Neutrophil (primary cell): ENCODE measurements around the gene LYG2.
"Not testable (repeated sequence)": the region's sequence is repeated elsewhere in the genome, so short reads cannot be mapped to it uniquely, and the experiment has no call there.

ENCODE experiments used
- H3K27ac ChIP-seq: fragments of 200-600 bp; sonication (generic); 2 replicates; pipeline ENCODE4 v1.5.1; 2016; ENCODE audit warnings: mild to moderate bottlenecking, moderate library complexity
- H3K27me3 ChIP-seq: fragments of 200-600 bp; sonication (generic); 2 replicates; pipeline ENCODE4 v1.6.0; 2016; ENCODE audit warnings: mild to moderate bottlenecking
- H3K36me3 ChIP-seq: fragments of 200-600 bp; sonication (generic); 2 replicates; pipeline ENCODE4 v1.5.1; 2017
- H3K4me1 ChIP-seq, 2 experiments: fragments of 200-600 bp in 1 of 2; sonication (generic) in 1 of 2; 1 replicate in 1 of 2; 2 replicates in 1 of 2; pipeline versions ENCODE4 v1.5.1 to v1.6.1; 2013 to 2016; ENCODE audit warnings: low read depth in 1 of 2, low read length in 1 of 2, mild to moderate bottlenecking in 1 of 2, moderate library complexity in 1 of 2; ENCODE audit not compliant: control insufficient read depth in 1 of 2, insufficient read depth in 1 of 2
- H3K4me3 ChIP-seq, 2 experiments: fragments of 200-600 bp in 1 of 2; sonication (generic) in 1 of 2; 1 replicate in 1 of 2; 2 replicates in 1 of 2; pipeline ENCODE4 v1.5.1; 2013 to 2016; ENCODE audit warnings: low read depth in 1 of 2, low read length in 1 of 2, mild to moderate bottlenecking in 1 of 2, moderate library complexity in 1 of 2
- H3K9me3 ChIP-seq: fragments of 200-600 bp; sonication (generic); 2 replicates; pipeline ENCODE4 v1.5.1; 2016
- CTCF ChIP-seq: fragments of 200-600 bp; sonication (generic); IDR thresholded peaks from 2 replicates; pipeline ENCODE4 v1.5.1; 2016; ENCODE audit warnings: antibody characterized with exemption

The LYG2 gene

GRCh38 chr2:99256677-99257076, 1.2 kb upstream of the LYG2 start:
- Histone ChIP-seq H3K4me1 (peaks cover 10 to 15% of the 10 kb centered on the region in 2 experiments), H3K36me3 (no peaks in the 10 kb centered on the region), H3K4me3 (no peak overlapping the region), H3K27me3 (no peaks in the 10 kb centered on the region), H3K9me3 (no peaks in the 10 kb centered on the region), H3K27ac (no peak overlapping the region)
- no peak for TF ChIP-seq CTCF

- Histone ChIP-seq H3K27me3 (no peaks in the 10 kb centered on the region), H3K27ac (no peak overlapping the region), H3K4me3 (no peak overlapping the region), H3K4me1 (peaks cover 0 to 4% of the 10 kb centered on the region in 2 experiments), H3K9me3 (no peaks in the 10 kb centered on the region), H3K36me3 (no peaks in the 10 kb centered on the region)
- no peak for TF ChIP-seq CTCF
Observed at GRCh38 chr2:99249951-99250350, 5.5 kb downstream of the LYG2 start.

GRCh38 chr2:99242151-99242550, 13.3 kb downstream of the LYG2 start:
- no peaks in the 10 kb centered on the region for H3K36me3 ChIP-seq
- no peaks in the 10 kb centered on the region for H3K9me3 ChIP-seq
- H3K27ac ChIP-seq, result no peak overlapping the region
- no peak for TF ChIP-seq CTCF
- no peaks in the 10 kb centered on the region for H3K27me3 ChIP-seq
- H3K4me3 ChIP-seq, result no peak overlapping the region
- no peaks in the 10 kb centered on the region for H3K4me1 ChIP-seq

GRCh38 chr2:99240431-99240830, 15.0 kb downstream of the LYG2 start:
- no peak for TF ChIP-seq CTCF
- no peaks in the 10 kb centered on the region for H3K27me3 ChIP-seq
- no peak overlapping the region for H3K4me3 ChIP-seq
- H3K4me1 ChIP-seq, result no peaks in the 10 kb centered on the region
- no peaks in the 10 kb centered on the region for H3K9me3 ChIP-seq
- no peak overlapping the region for H3K27ac ChIP-seq
- H3K36me3 ChIP-seq, result no peaks in the 10 kb centered on the region

GRCh38 chr2:99238599-99238998, 16.9 kb downstream of the LYG2 start:
- TF ChIP-seq CTCF, result no peak
- no peaks in the 10 kb centered on the region for H3K27me3 ChIP-seq

GRCh38 chr2:99233177-99233576, 22.3 kb downstream of the LYG2 start:
- not testable (repeated sequence) for H3K4me3 ChIP-seq, H3K27ac ChIP-seq, H3K27me3 ChIP-seq, H3K36me3 ChIP-seq, H3K9me3 ChIP-seq, H3K4me1 ChIP-seq

More at GRCh38 chr2:99238599-99238998, 16.9 kb downstream of the LYG2 start:
- no peaks in the 10 kb centered on the region for H3K4me1 ChIP-seq
- H3K9me3 ChIP-seq, result no peaks in the 10 kb centered on the region
- H3K36me3 ChIP-seq, result no peaks in the 10 kb centered on the region
- H3K4me3 ChIP-seq, result no peak overlapping the region
- no peak overlapping the region for H3K27ac ChIP-seq
